ENCODE results near the gene ZNF107.
"Not testable (repeated sequence)": the region's sequence is repeated elsewhere in the genome, so short reads cannot be mapped to it uniquely, and the experiment has no call there.

DNA sequence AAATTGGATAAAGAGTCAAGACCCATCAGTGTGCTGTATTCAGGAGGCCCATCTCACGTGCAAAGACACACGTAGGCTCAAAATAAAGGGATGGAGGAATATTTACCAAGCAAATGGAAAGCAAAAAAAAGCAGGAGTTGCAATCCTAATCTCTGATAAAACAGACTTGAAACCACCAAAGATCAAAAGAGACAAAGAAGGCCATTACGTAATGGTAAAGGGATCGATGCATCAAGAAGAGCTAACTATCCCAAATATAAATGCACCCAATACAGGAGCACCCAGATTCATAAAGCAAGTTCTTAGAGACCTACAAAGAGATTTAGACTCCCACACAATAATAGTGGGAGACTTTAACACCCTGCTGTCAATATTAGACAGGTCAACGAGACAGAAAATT lies 3.8 kb upstream of the ZNF107 start:
- TF ChIP-seq, protein P1, sequence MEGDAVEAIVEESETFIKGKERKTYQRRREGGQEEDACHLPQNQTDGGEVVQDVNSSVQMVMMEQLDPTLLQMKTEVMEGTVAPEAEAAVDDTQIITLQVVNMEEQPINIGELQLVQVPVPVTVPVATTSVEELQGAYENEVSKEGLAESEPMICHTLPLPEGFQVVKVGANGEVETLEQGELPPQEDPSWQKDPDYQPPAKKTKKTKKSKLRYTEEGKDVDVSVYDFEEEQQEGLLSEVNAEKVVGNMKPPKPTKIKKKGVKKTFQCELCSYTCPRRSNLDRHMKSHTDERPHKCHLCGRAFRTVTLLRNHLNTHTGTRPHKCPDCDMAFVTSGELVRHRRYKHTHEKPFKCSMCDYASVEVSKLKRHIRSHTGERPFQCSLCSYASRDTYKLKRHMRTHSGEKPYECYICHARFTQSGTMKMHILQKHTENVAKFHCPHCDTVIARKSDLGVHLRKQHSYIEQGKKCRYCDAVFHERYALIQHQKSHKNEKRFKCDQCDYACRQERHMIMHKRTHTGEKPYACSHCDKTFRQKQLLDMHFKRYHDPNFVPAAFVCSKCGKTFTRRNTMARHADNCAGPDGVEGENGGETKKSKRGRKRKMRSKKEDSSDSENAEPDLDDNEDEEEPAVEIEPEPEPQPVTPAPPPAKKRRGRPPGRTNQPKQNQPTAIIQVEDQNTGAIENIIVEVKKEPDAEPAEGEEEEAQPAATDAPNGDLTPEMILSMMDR (conservative IDR thresholded peaks at IDR 0.05; ENCODE audit: low read length): not testable (repeated sequence)
- TF ChIP-seq EZH2phosphoT487 (IDR thresholded peaks at IDR 0.05; ENCODE audit: borderline replicate concordance, low read depth, low read length): not testable (repeated sequence)

Measured in OCI-LY7 (cell line).